ENCODE measurements around the gene AKAP6. TPM values are rescaled to one million over a fixed set of nuclear protein-coding genes. Genes with fewer than 3 reads are reported as not detected.

Gene AKAP6
- total RNA-seq, 1 donor from 2014 or later = 130 TPM

Other genes with a start within 250 kb of the AKAP6 start
- gene RNU6-7, start 127.3 kb upstream of the AKAP6 start, total RNA-seq = not detected in 2 replicates
- gene RNU6-8, start 126.0 kb upstream of the AKAP6 start, total RNA-seq = not detected in 2 replicates